Thoracic aorta (tissue), 2 donors: ENCODE results near the gene CIC. TPM values are rescaled to one million over a fixed set of nuclear protein-coding genes. Genes with fewer than 3 reads are reported as not detected.

Experiments
- ATAC-seq: fragments of 150-250 bp; one replicate; pipeline ENCODE4 v1.8.0; 2017; ENCODE audit warnings: low read depth; ENCODE audit not compliant: insufficient number of reproducible peaks, low FRiP score
- DNase-seq: peaks from one replicate; pipeline ENCODE4 v3.0.0-alpha.2; 2020; ENCODE audit warnings: low spot score
- H3K27ac ChIP-seq, 2 donors: fragments of 200-600 bp; sonication (generic); 1 replicate in 1 of 2; 2 replicates in 1 of 2; pipeline ENCODE4 v1.5.1; 2016; ENCODE audit warnings: mild to moderate bottlenecking in 2 of 2, moderate library complexity in 2 of 2
- H3K27me3 ChIP-seq: fragments of 200-600 bp; sonication (generic); replicated peaks from 2 replicates; pipeline ENCODE4 v1.6.0; 2016; ENCODE audit warnings: mild to moderate bottlenecking; ENCODE audit not compliant: insufficient read depth
- H3K36me3 ChIP-seq: fragments of 200-600 bp; sonication (generic); one replicate; pipeline ENCODE4 v1.5.1; 2016
- H3K4me1 ChIP-seq, 2 donors: fragments of 200-600 bp; sonication (generic); 1 replicate in 1 of 2; 2 replicates in 1 of 2; pipeline versions ENCODE4 v1.5.1 to v1.6.0; 2016; ENCODE audit warnings: low read depth in 2 of 2, mild to moderate bottlenecking in 1 of 2; ENCODE audit not compliant: control insufficient read depth in 1 of 2
- H3K4me3 ChIP-seq: fragments of 200-600 bp; sonication (generic); 2 replicates; pipeline ENCODE4 v1.5.1; 2016; ENCODE audit warnings: mild to moderate bottlenecking
- H3K9me3 ChIP-seq: fragments of 200-600 bp; sonication (generic); 2 replicates; pipeline ENCODE4 v1.5.1; 2016
- CTCF ChIP-seq: fragments of 200-600 bp; sonication (generic); IDR thresholded peaks from one replicate; pipeline ENCODE4 v1.5.1; 2019; ENCODE audit warnings: antibody characterized with exemption
- total RNA-seq, 2 donors: library from RNA; depleted of rRNA; stranded (reverse); fragments of >200 nt; gene quantifications; one replicate each; pipeline versions ENCODE4 v1.1.0 to v1.2.3, GENCODE V29; 2016

CIC gene
- total RNA-seq, 2 donors from 2014 or later: 57.1 to 112 TPM

- TF ChIP-seq CTCF: no peak
- Histone ChIP-seq H3K27me3 (peaks cover 4% of the 10 kb centered on the region), H3K4me3 (no peak overlapping the region), H3K4me1 (peaks cover 11 to 34% of the 10 kb centered on the region in 2 donors), H3K36me3 (no peaks in the 10 kb centered on the region), H3K27ac (no peak overlapping the region), H3K9me3 (no peaks in the 10 kb centered on the region)
- ATAC-seq (no peak), DNase-seq (no peak)
Observed at GRCh38 chr19:42323473-42323851, 54.4 kb downstream of the CIC start.

- H3K36me3 ChIP-seq: no peaks in the 10 kb centered on the region
- DNase-seq (no peak), ATAC-seq (no peak)
- H3K27me3 ChIP-seq: peaks cover 4% of the 10 kb centered on the region
- peaks cover 11 to 34% of the 10 kb centered on the region in 2 donors for H3K4me1 ChIP-seq
- H3K4me3 ChIP-seq: peak overlapping the region; percentile 88
- no peak for TF ChIP-seq CTCF
- H3K27ac ChIP-seq: no peak overlapping the region
- H3K9me3 ChIP-seq: no peaks in the 10 kb centered on the region
Observed at GRCh38 chr19:42323852-42324654, 55.0 kb downstream of the CIC start.

- peaks cover 11 to 34% of the 10 kb centered on the region in 2 donors for H3K4me1 ChIP-seq
- DNase-seq (no peak), ATAC-seq (no peak)
- H3K4me3 ChIP-seq: peak overlapping the region; percentile 88
- no peak overlapping the region for H3K27ac ChIP-seq
- peak; percentile 76 for TF ChIP-seq CTCF
- no peaks in the 10 kb centered on the region for H3K36me3 ChIP-seq
- no peaks in the 10 kb centered on the region for H3K9me3 ChIP-seq
- H3K27me3 ChIP-seq: peaks cover 4% of the 10 kb centered on the region
Observed at GRCh38 chr19:42324655-42325307, 55.7 kb downstream of the CIC start.

GRCh38 chr19:42325308-42325895 lies 56.4 kb downstream of the CIC start, which contains the start of gene MEGF8:
MEGF8 (plus strand) TSS chr19:42325635; CDS start chr19:42326244, 609 bp downstream.
- DNase-seq (peak; percentile 91), ATAC-seq (peak; percentile 95)
- H3K4me3 ChIP-seq: peak within 1 kb of the TSS; percentile 88
- H3K27me3 ChIP-seq: peaks cover 4% of the 10 kb centered on the region
- H3K9me3 ChIP-seq: no peaks in the 10 kb centered on the region
- TF ChIP-seq CTCF: peak; percentile 8
- H3K36me3 ChIP-seq: no peaks in the 10 kb centered on the region
- peaks cover 11 to 34% of the 10 kb centered on the region in 2 donors for H3K4me1 ChIP-seq
- H3K27ac ChIP-seq: peak within 1 kb of the TSS in 1 of 2 donors; percentile 11
